ENCODE results near the gene GALNT13. TPM values are rescaled to one million over a fixed set of nuclear protein-coding genes. Genes with fewer than 3 reads are reported as not detected.

The GALNT13 gene
- total RNA-seq, 1 experiment from 2014 or later: not detected

- no peaks in the 10 kb centered on the region for H3K27me3 Mint-ChIP-seq (ENCODE audit: unreplicated experiment)
- no peaks in the 10 kb centered on the region for H3K36me3 Mint-ChIP-seq (ENCODE audit: insufficient read depth, unreplicated experiment)
- no peak for DNase-seq
- peaks cover 22% of the 10 kb centered on the region for H3K4me1 Mint-ChIP-seq (ENCODE audit: low read depth, unreplicated experiment)
- H3K9me3 Mint-ChIP-seq (ENCODE audit: low read depth, unreplicated experiment): peaks cover 2% of the 10 kb centered on the region
- no peak overlapping the region for H3K27ac Mint-ChIP-seq (ENCODE audit: unreplicated experiment)
- CTCF ChIA-PET: no interaction called here
- TF ChIP-seq, protein P1, sequence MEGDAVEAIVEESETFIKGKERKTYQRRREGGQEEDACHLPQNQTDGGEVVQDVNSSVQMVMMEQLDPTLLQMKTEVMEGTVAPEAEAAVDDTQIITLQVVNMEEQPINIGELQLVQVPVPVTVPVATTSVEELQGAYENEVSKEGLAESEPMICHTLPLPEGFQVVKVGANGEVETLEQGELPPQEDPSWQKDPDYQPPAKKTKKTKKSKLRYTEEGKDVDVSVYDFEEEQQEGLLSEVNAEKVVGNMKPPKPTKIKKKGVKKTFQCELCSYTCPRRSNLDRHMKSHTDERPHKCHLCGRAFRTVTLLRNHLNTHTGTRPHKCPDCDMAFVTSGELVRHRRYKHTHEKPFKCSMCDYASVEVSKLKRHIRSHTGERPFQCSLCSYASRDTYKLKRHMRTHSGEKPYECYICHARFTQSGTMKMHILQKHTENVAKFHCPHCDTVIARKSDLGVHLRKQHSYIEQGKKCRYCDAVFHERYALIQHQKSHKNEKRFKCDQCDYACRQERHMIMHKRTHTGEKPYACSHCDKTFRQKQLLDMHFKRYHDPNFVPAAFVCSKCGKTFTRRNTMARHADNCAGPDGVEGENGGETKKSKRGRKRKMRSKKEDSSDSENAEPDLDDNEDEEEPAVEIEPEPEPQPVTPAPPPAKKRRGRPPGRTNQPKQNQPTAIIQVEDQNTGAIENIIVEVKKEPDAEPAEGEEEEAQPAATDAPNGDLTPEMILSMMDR (IDR thresholded peaks at IDR 0.05; ENCODE audit: unreplicated experiment): no peak
- intact Hi-C loops (cut with micrococcal nuclease; ENCODE audit: unreplicated experiment): no loop called here
- BruUV-seq (replicated peaks): no TSS peak
- H3K4me3 Mint-ChIP-seq (ENCODE audit: low read depth, unreplicated experiment): no peak overlapping the region
These were observed 609.6 kb downstream of the GALNT13 start for GRCh38 chr2:154481336-154481735.

- Mint-ChIP-seq H3K27me3 (ENCODE audit: unreplicated experiment) (no peaks in the 10 kb centered on the region), H3K4me1 (ENCODE audit: low read depth, unreplicated experiment) (peaks cover 31% of the 10 kb centered on the region), H3K27ac (ENCODE audit: unreplicated experiment) (peak overlapping the region; percentile 47), H3K9me3 (ENCODE audit: low read depth, unreplicated experiment) (no peaks in the 10 kb centered on the region), H3K4me3 (ENCODE audit: low read depth, unreplicated experiment) (no peak overlapping the region), H3K36me3 (ENCODE audit: insufficient read depth, unreplicated experiment) (no peaks in the 10 kb centered on the region)
- no TSS peak for BruUV-seq (replicated peaks)
- DNase-seq: no peak
- TF ChIP-seq, protein P1 (IDR thresholded peaks at IDR 0.05; ENCODE audit: unreplicated experiment): no peak
- CTCF ChIA-PET: interaction anchor here (0.7 to 0.8 kb wide), 2 partner anchors 14 to 1434 kb away, joined by 5 to 10 read pairs; no protein-coding TSS in a partner anchor
- intact Hi-C loops (cut with micrococcal nuclease; ENCODE audit: unreplicated experiment): no loop called here
These were observed 612.8 kb downstream of the GALNT13 start for GRCh38 chr2:154484338-154485099.

- Mint-ChIP-seq H3K4me3 (ENCODE audit: low read depth, unreplicated experiment) (no peak overlapping the region), H3K27me3 (ENCODE audit: unreplicated experiment) (no peaks in the 10 kb centered on the region), H3K9me3 (ENCODE audit: low read depth, unreplicated experiment) (peaks cover 2% of the 10 kb centered on the region), H3K4me1 (ENCODE audit: low read depth, unreplicated experiment) (peaks cover 22% of the 10 kb centered on the region), H3K27ac (ENCODE audit: unreplicated experiment) (no peak overlapping the region), H3K36me3 (ENCODE audit: insufficient read depth, unreplicated experiment) (no peaks in the 10 kb centered on the region)
- no TSS peak for BruUV-seq (replicated peaks)
- CTCF ChIA-PET: no interaction called here
- no peak for DNase-seq
- intact Hi-C loops (cut with micrococcal nuclease; ENCODE audit: unreplicated experiment): no loop called here
- TF ChIP-seq, protein P1 (IDR thresholded peaks at IDR 0.05; ENCODE audit: unreplicated experiment): no peak
These were observed 617.1 kb downstream of the GALNT13 start for GRCh38 chr2:154488801-154489200.

DNA sequence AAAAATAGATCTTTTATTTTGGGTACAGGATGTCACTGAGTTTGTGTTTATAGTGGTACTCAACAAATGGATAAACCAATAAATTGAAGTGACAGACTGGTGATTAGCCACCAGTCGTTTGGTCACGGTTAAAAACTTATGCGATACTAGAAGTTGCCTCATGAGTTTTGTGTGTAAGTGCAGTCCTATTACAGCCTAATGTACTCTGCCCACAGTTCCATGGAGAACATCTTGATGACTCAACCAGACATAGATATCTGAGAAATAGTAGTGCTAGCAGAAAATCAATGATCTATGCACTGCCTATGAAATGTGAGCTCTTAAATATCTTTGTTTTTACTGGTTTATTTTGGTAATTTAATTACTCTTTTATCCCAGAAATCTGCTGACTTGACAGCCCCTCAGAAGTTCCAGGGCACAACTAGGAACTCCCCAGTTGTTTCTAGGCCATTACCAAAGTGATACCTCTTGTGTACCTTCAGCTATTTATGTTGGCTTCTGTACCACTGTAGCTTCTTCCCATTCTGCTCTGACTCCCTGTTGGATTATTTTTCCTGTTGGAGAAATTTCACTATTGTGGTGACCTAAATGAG is 617.6 kb downstream of the GALNT13 start:
- TF ChIP-seq, protein P1 (IDR thresholded peaks at IDR 0.05; ENCODE audit: unreplicated experiment): no peak
- no TSS peak for BruUV-seq (replicated peaks)
- peaks cover 2% of the 10 kb centered on the region for H3K9me3 Mint-ChIP-seq (ENCODE audit: low read depth, unreplicated experiment)
- intact Hi-C loops (cut with micrococcal nuclease; ENCODE audit: unreplicated experiment): no loop called here
- H3K4me1 Mint-ChIP-seq (ENCODE audit: low read depth, unreplicated experiment): peaks cover 17% of the 10 kb centered on the region
- H3K4me3 Mint-ChIP-seq (ENCODE audit: low read depth, unreplicated experiment): no peak overlapping the region
- H3K36me3 Mint-ChIP-seq (ENCODE audit: insufficient read depth, unreplicated experiment): no peaks in the 10 kb centered on the region
- no peak overlapping the region for H3K27ac Mint-ChIP-seq (ENCODE audit: unreplicated experiment)
- CTCF ChIA-PET: no interaction called here
- H3K27me3 Mint-ChIP-seq (ENCODE audit: unreplicated experiment): no peaks in the 10 kb centered on the region
- no peak for DNase-seq
